Prostate gland (tissue), 2 donors: ENCODE results near the gene ARFIP2.

Experiments
- POLR2A ChIP-seq: fragments of 450-650 bp; IDR thresholded peaks from one replicate; pipeline ENCODE4 v1.6.1; 2016; ENCODE audit warnings: antibody characterized with exemption, mild to moderate bottlenecking
- TF ChIP-seq, protein P1 (sequence below), 4 experiments: fragments of 200-600 bp in 2 of 4; fragments of 450-650 bp in 2 of 4; sonication (generic) in 2 of 4; IDR thresholded peaks; 1 replicate in 3 of 4; 2 replicates in 1 of 4; pipeline ENCODE4 v1.5.1; 2016 to 2019; ENCODE audit warnings: antibody characterized with exemption in 4 of 4, mild to moderate bottlenecking in 2 of 4, moderate library complexity in 2 of 4

DNA sequence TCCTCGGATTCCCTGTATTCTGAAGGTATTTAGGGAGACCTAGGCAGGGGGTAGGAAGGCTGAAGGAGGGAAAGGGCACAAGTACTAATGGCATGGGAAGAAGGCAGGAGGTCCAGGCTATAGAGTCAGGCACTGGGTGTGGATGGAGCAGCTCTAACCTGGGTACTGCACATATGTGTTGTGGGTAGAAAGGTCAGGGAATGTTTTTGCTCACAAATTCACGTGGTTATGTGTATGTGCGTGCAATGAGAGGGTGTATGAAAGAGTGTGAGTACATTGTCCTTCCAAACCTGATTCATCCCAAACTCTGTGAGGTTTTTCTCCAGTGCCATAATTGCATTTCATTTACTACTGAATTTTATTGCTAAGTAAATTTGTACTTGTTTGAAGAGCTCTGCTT, 39.1 kb upstream of the ARFIP2 start:
- TF ChIP-seq, protein P1, sequence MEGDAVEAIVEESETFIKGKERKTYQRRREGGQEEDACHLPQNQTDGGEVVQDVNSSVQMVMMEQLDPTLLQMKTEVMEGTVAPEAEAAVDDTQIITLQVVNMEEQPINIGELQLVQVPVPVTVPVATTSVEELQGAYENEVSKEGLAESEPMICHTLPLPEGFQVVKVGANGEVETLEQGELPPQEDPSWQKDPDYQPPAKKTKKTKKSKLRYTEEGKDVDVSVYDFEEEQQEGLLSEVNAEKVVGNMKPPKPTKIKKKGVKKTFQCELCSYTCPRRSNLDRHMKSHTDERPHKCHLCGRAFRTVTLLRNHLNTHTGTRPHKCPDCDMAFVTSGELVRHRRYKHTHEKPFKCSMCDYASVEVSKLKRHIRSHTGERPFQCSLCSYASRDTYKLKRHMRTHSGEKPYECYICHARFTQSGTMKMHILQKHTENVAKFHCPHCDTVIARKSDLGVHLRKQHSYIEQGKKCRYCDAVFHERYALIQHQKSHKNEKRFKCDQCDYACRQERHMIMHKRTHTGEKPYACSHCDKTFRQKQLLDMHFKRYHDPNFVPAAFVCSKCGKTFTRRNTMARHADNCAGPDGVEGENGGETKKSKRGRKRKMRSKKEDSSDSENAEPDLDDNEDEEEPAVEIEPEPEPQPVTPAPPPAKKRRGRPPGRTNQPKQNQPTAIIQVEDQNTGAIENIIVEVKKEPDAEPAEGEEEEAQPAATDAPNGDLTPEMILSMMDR (IDR thresholded peaks at IDR 0.05), result no peak
- TF ChIP-seq POLR2A, result no peak
